ENCODE measurements around the gene FAM241B.

Gene FAM241B

GRCh38 chr10:69645296-69646184, 15.5 kb downstream of the FAM241B start:
- ChIA-PET POLR2A (no interaction called here), CTCF (interaction anchor here (0.5 to 12.2 kb wide), 30 partner anchors 8 to 612 kb away, joined by 3 to 284 read pairs (median 5); no protein-coding TSS in a partner anchor)
- H3K4me1 ChIP-seq (ENCODE audit: control insufficient read depth, insufficient read depth, low read length) = no peaks in the 10 kb centered on the region
- H3K9me3 ChIP-seq (ENCODE audit: control insufficient read depth, insufficient read depth, low read depth, low read length) = no peaks in the 10 kb centered on the region
- no peak overlapping the region for H3K4me3 ChIP-seq (ENCODE audit: low read depth, low read length)
- no peak overlapping the region for H3K27ac ChIP-seq (ENCODE audit: extremely low read depth, low read depth, low read length)
- TF ChIP-seq PRDM1 (tag by site-specific recombination; IDR thresholded peaks at IDR 0.05) = peak; percentile 81
- no peak for TF ChIP-seq ZNF23 (tag by site-specific recombination; IDR thresholded peaks at IDR 0.05; ENCODE audit: borderline replicate concordance)
- no peak for TF ChIP-seq ZNF768 (tag by site-specific recombination; IDR thresholded peaks at IDR 0.05)
- no peaks in the 10 kb centered on the region for H3K36me3 ChIP-seq (ENCODE audit: control insufficient read depth in 2 of 2, insufficient read depth in 1 of 2, low read length in 2 of 2)

DNA sequence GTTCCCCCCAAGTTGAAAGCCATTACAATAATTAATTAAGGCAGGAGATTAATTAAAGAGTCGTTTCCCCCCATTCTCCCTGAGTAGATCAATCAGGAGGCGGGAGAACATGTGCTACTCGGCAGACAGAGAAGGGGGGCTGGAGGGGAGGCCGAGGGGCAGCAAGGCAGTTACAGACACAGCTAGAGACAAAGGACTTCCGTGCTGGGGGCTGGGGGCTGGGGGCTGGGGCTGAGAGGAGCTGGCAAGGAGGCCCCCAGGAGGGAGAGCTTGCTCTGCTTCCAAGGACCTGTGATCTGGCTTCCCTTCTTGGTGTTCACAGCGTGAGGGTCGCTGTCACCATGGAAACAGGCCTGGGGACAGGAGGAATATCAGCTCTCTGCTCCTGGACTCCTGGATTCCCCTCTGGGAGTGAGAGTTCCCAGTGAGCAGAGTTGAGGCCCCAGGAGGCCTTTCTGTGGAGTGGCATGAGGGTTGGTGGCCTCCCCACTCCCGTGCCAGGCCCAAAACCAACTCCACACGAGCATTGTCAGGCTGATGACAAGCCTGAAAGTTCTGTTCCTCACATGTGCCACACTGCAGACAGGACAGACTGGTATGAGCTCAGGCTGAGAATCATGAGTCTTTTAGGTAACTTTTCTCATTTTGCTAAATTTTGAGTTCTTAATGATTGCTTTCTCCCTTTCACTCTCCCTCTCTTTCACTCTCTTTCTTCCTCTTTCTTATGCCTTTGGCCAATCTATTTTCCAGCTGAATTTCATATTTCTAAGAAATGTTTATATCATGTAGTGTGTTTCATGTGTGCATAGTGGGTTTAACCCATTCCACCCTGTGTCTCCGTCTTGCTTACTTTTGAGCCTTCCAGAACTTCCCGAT, 16.4 kb downstream of the FAM241B start:
- CTCF ChIA-PET = interaction anchor here (0.5 to 9.9 kb wide), 16 partner anchors 8 to 563 kb away, joined by 3 to 190 read pairs (median 4); no protein-coding TSS in a partner anchor
- H3K27ac ChIP-seq (ENCODE audit: extremely low read depth, low read depth, low read length) = no peak overlapping the region
- no peak overlapping the region for H3K4me3 ChIP-seq (ENCODE audit: low read depth, low read length)
- POLR2A ChIA-PET = no interaction called here
- H3K4me1 ChIP-seq (ENCODE audit: control insufficient read depth, insufficient read depth, low read length) = no peaks in the 10 kb centered on the region
- H3K9me3 ChIP-seq (ENCODE audit: control insufficient read depth, insufficient read depth, low read depth, low read length) = no peaks in the 10 kb centered on the region
- no peaks in the 10 kb centered on the region for H3K36me3 ChIP-seq (ENCODE audit: control insufficient read depth in 2 of 2, insufficient read depth in 1 of 2, low read length in 2 of 2)
- TF ChIP-seq ZNF248 (tag by site-specific recombination; IDR thresholded peaks at IDR 0.05) (no peak), ZNF146 (tag by site-specific recombination; IDR thresholded peaks at IDR 0.05) (no peak), ZNF791 (tag by site-specific recombination; IDR thresholded peaks at IDR 0.05) (no peak), GLIS1 (tag by site-specific recombination; IDR thresholded peaks at IDR 0.05) (peak; percentile 47), ZNF777 (tag by site-specific recombination; IDR thresholded peaks at IDR 0.05; ENCODE audit: borderline replicate concordance) (no peak), FEZF1 (tag by site-specific recombination; IDR thresholded peaks at IDR 0.05) (no peak), ZNF19 (tag by site-specific recombination; IDR thresholded peaks at IDR 0.05; ENCODE audit: low read depth) (no peak), ZFP37 (tag by site-specific recombination; IDR thresholded peaks at IDR 0.05) (no peak), ZFHX2 (tag by site-specific recombination; conservative IDR thresholded peaks at IDR 0.05) (no peak), ZNF426 (tag by site-specific recombination; IDR thresholded peaks at IDR 0.05) (no peak), TSHZ1 (tag by site-specific recombination; IDR thresholded peaks at IDR 0.05; ENCODE audit: borderline replicate concordance) (no peak), ZBTB17 (tag by site-specific recombination; IDR thresholded peaks at IDR 0.05) (0 out of 2 replicates have a peak, but pooled peaks have one; percentile 11), ZNF274 (IDR thresholded peaks at IDR 0.05; ENCODE audit: low read length) (no peak), ZNF274 (tag by site-specific recombination; IDR thresholded peaks at IDR 0.05; ENCODE audit: borderline replicate concordance) (no peak), BCL11A (tag by site-specific recombination; IDR thresholded peaks at IDR 0.05; ENCODE audit: low read depth) (no peak), ZNF792 (tag by site-specific recombination; IDR thresholded peaks at IDR 0.05) (no peak), ZIC2 (tag by site-specific recombination; IDR thresholded peaks at IDR 0.05) (peak; percentile 92), ZNF138 (tag by site-specific recombination; IDR thresholded peaks at IDR 0.05; ENCODE audit: borderline replicate concordance) (no peak), ZNF335 (tag by site-specific recombination; conservative IDR thresholded peaks at IDR 0.05) (no peak), REPIN1 (tag by site-specific recombination; IDR thresholded peaks at IDR 0.05; ENCODE audit: low read depth) (no peak)
- TF ChIP-seq, protein P1, sequence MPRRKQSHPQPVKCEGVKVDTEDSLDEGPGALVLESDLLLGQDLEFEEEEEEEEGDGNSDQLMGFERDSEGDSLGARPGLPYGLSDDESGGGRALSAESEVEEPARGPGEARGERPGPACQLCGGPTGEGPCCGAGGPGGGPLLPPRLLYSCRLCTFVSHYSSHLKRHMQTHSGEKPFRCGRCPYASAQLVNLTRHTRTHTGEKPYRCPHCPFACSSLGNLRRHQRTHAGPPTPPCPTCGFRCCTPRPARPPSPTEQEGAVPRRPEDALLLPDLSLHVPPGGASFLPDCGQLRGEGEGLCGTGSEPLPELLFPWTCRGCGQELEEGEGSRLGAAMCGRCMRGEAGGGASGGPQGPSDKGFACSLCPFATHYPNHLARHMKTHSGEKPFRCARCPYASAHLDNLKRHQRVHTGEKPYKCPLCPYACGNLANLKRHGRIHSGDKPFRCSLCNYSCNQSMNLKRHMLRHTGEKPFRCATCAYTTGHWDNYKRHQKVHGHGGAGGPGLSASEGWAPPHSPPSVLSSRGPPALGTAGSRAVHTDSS (tag by site-specific recombination; IDR thresholded peaks at IDR 0.05) = no peak
- TF ChIP-seq, protein P2, sequence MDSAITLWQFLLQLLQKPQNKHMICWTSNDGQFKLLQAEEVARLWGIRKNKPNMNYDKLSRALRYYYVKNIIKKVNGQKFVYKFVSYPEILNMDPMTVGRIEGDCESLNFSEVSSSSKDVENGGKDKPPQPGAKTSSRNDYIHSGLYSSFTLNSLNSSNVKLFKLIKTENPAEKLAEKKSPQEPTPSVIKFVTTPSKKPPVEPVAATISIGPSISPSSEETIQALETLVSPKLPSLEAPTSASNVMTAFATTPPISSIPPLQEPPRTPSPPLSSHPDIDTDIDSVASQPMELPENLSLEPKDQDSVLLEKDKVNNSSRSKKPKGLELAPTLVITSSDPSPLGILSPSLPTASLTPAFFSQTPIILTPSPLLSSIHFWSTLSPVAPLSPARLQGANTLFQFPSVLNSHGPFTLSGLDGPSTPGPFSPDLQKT (IDR thresholded peaks at IDR 0.05; ENCODE audit: borderline replicate concordance, low read depth, low read length) = no peak
- TF ChIP-seq, protein P3, sequence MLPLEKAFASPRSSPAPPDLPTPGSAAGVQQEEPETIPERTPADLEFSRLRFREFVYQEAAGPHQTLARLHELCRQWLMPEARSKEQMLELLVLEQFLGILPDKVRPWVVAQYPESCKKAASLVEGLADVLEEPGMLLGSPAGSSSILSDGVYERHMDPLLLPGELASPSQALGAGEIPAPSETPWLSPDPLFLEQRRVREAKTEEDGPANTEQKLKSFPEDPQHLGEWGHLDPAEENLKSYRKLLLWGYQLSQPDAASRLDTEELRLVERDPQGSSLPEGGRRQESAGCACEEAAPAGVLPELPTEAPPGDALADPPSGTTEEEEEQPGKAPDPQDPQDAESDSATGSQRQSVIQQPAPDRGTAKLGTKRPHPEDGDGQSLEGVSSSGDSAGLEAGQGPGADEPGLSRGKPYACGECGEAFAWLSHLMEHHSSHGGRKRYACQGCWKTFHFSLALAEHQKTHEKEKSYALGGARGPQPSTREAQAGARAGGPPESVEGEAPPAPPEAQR (tag by site-specific recombination; IDR thresholded peaks at IDR 0.05) = no peak
